Fibroblast of pulmonary artery (primary cell): ENCODE data around the gene ZNF396.

Source experiments
- DNase-seq: peaks from one replicate; pipeline ENCODE4 v3.0.0-alpha.2; 2010; ENCODE audit warnings: low read depth
- H3K4me3 ChIP-seq: replicated peaks from 2 replicates; pipeline ENCODE4 v1.5.1; 2011; ENCODE audit warnings: low read depth, mild to moderate bottlenecking, control low read depth, low read length, moderate library complexity
- TF ChIP-seq, protein P1 (sequence below): IDR thresholded peaks from 2 replicates; pipeline ENCODE4 v1.5.1; 2011; ENCODE audit warnings: mild to moderate bottlenecking, control low read depth, low read length, inconsistent platforms; ENCODE audit errors: missing control alignments

ZNF396 gene

DNA sequence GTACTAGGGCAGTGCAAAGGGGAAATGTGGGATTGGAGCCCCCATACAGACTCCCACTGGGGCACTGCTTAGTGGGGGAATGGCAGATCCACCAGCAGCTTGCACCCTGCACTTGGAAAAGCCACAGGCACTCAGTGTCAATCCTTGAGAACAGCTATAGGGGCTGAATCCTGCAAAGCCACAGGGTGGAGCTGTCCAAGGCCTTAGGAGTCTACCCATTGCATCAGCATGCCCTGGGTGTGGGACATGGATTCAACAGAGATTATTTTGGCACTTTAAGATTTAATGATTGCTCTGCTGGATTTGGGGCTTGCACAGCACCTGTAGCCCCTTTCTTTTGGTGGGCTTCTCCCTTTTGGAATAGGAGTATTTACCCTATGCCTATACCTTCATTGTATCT is 24.4 kb downstream of the ZNF396 start:
- H3K4me3 ChIP-seq, result no peak overlapping the region
- DNase-seq, result no peak
- TF ChIP-seq, protein P1, sequence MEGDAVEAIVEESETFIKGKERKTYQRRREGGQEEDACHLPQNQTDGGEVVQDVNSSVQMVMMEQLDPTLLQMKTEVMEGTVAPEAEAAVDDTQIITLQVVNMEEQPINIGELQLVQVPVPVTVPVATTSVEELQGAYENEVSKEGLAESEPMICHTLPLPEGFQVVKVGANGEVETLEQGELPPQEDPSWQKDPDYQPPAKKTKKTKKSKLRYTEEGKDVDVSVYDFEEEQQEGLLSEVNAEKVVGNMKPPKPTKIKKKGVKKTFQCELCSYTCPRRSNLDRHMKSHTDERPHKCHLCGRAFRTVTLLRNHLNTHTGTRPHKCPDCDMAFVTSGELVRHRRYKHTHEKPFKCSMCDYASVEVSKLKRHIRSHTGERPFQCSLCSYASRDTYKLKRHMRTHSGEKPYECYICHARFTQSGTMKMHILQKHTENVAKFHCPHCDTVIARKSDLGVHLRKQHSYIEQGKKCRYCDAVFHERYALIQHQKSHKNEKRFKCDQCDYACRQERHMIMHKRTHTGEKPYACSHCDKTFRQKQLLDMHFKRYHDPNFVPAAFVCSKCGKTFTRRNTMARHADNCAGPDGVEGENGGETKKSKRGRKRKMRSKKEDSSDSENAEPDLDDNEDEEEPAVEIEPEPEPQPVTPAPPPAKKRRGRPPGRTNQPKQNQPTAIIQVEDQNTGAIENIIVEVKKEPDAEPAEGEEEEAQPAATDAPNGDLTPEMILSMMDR, result no peak

DNA sequence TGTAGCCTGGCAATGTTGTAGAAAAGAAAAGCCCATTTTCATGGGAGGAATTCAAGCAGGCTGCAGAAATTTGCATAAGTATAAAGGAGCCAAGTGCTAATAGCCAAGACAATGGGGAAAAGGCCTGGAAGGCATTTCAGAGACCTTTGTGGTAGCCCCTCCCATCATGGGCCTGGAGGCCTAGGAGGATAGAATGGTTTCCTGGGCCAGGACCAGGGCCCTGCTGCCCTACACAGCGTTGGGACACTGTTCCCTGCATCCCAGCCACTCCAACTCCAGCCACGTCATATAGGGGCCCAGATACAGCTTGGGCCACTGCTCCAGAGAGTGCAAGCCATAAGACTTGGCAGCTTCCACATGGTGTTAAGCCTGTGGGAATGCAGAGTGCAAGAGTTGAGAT is 24.9 kb downstream of the ZNF396 start:
- TF ChIP-seq, protein P1, result no peak
- no peak for DNase-seq
- H3K4me3 ChIP-seq, result no peak overlapping the region

DNA sequence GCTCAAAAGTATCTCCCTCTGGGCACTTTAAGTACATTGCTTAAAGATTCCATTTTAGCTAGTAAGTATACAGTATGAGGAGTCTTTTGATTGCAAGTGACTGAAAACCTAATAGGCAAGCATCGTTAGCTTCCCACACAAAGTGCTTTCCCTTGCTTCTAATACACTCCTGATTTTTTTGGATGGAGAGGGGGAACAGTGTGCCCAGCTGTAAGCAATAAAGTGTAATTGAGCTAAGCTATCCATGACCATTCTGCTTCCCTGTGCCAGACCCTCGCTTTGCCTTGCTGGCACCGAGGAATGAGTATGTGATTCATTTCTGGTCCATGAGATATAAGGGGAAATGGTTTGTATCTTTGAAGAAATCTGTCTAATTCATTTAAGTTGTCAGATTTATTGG is 29.1 kb downstream of the ZNF396 start:
- no peak for DNase-seq
- TF ChIP-seq, protein P1, result no peak
- no peak overlapping the region for H3K4me3 ChIP-seq

DNA sequence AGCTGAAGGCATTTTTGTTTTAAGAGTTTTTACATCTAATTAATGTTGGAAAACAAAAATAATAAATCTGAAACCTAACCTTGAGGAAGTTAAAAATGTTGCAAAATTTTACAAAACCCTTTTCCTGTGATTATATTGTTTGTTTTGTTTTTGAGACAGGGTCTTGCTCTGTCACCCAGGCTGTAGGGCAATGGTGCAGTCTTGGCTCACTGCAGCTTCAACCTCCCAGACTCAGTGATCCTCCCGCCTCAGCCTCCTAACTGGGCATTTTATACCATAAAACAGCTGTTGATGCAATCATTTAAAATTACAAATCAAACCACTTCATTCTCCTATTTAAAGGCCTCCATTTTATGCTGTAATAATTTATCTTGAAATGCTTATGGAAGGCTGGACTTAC is 31.2 kb downstream of the ZNF396 start:
- H3K4me3 ChIP-seq, result no peak overlapping the region
- TF ChIP-seq, protein P1, result no peak
- no peak for DNase-seq

DNA sequence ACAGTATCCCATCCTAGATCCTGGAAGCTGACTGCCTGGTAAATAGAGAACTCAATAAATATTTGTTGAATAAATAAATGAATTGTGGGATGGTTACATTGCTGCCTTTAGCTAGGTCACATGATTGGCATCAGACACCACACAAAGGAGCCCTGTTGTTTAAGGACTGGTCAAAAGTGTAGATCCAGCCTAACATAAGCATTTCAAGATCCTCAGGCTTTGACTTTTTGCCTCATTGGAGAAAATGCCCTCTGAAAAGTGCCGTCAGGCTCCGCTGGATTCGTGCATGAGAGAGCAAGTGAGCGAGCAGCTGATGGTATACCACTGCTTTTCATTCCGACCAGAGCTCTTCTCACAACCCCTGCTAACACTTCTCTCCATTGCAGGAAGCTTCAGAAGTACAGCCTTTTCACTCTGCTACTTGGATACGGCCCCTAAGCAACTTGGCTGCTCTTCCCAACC is 31.6 kb downstream of the ZNF396 start:
- DNase-seq, result peak; percentile 36
- no peak overlapping the region for H3K4me3 ChIP-seq
- TF ChIP-seq, protein P1, result no peak

DNA sequence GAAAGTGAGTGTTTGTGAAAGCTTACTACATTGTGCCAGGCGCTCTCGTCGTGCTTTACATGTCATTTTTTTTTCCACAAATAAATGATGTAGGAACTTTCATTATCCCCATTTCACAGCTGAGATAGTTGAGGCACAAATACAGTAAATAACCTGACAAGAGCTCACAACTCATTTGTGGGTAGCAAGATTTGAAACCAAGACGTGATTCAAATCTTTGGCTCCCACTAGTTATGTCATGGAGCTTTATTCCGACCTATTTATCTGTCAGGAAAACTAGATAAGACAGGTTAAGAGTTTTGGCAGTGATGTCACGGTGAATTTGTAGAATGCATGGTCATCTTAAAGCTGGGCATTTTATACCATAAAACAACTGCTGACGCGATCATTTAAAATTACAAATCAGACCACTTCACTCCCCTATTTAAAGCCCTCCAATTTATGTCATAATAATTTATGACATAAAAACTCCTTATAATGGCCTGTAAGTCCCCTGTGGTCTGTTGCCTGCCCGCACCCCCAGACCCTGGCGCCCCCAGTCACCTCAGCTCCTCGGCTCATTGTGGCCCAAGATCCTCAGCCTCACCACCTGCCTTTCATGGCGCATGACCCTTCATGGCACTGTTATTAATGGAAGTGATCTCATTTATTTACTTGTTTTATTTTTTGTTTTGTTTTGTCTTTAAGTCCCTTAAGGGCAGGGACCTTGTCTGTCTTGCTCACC is 32.2 kb downstream of the ZNF396 start:
- H3K4me3 ChIP-seq, result peak overlapping the region; percentile 93
- TF ChIP-seq, protein P1, result no peak

More for the DNA sequence above, 32.2 kb downstream of the ZNF396 start:
- DNase-seq, result no peak
